NCI-H2029 treated with DMSO at 0.1 percent for 48 hours (cell line): Measurements from ENCODE around the gene GALNT9.
"Not testable (repeated sequence)": the region's sequence is repeated elsewhere in the genome, so short reads cannot be mapped to it uniquely, and the experiment has no call there.

Experiments
- DNase-seq: peaks from one replicate; lab custom pipeline; 2025; lab: John Stamatoyannopoulos, UW

The GALNT9 gene

GRCh38 chr12:132358241-132359225 is 29.1 kb upstream of the GALNT9 start:
- not testable (repeated sequence) for DNase-seq

- no peak for DNase-seq
Measured at GRCh38 chr12:132357623-132358186, 28.3 kb upstream of the GALNT9 start.

- no peak for DNase-seq
Measured at GRCh38 chr12:132356691-132357622, 27.6 kb upstream of the GALNT9 start.

GRCh38 chr12:132355742-132356681 is 26.6 kb upstream of the GALNT9 start:
- DNase-seq, result no peak

GRCh38 chr12:132354982-132355680 is 25.7 kb upstream of the GALNT9 start:
- DNase-seq, result no peak

- DNase-seq, result no peak
Measured at GRCh38 chr12:132354211-132354981, 25.0 kb upstream of the GALNT9 start.

GRCh38 chr12:132353811-132354210 is 24.4 kb upstream of the GALNT9 start:
- no peak for DNase-seq

GRCh38 chr12:132352896-132353800 is 23.8 kb upstream of the GALNT9 start:
- DNase-seq, result no peak

GRCh38 chr12:132351751-132352495 is 22.5 kb upstream of the GALNT9 start:
- no peak for DNase-seq

GRCh38 chr12:132349501-132350131 is 20.2 kb upstream of the GALNT9 start:
- no peak for DNase-seq

GRCh38 chr12:132348176-132348575 is 18.8 kb upstream of the GALNT9 start:
- DNase-seq, result no peak

GRCh38 chr12:132347176-132347855 is 17.9 kb upstream of the GALNT9 start:
- no peak for DNase-seq

GRCh38 chr12:132346471-132347175 is 17.2 kb upstream of the GALNT9 start:
- DNase-seq, result no peak

- no peak for DNase-seq
Measured at GRCh38 chr12:132345561-132346200, 16.3 kb upstream of the GALNT9 start.

- no peak for DNase-seq
Measured at GRCh38 chr12:132345126-132345525, 15.7 kb upstream of the GALNT9 start.

- no peak for DNase-seq
Measured at GRCh38 chr12:132344601-132345000, 15.2 kb upstream of the GALNT9 start.
